PC-3 (cell line): ENCODE measurements around the gene OR51A2.

Source experiments
- EZH2 ChIP-seq: fragments of 300-600 bp; sonication (generic); IDR thresholded peaks from one replicate; pipeline ENCODE4 v1.6.1; 2017; ENCODE audit warnings: antibody characterized with exemption, mild to moderate bottlenecking, low read length; ENCODE audit not compliant: unreplicated experiment
- TF ChIP-seq, protein P1 (sequence below): fragments of 300-600 bp; sonication (generic); conservative IDR thresholded peaks from 2 replicates; pipeline ENCODE4 v1.5.1; 2017; ENCODE audit warnings: antibody characterized with exemption, low read depth, mild to moderate bottlenecking, low read length

DNA sequence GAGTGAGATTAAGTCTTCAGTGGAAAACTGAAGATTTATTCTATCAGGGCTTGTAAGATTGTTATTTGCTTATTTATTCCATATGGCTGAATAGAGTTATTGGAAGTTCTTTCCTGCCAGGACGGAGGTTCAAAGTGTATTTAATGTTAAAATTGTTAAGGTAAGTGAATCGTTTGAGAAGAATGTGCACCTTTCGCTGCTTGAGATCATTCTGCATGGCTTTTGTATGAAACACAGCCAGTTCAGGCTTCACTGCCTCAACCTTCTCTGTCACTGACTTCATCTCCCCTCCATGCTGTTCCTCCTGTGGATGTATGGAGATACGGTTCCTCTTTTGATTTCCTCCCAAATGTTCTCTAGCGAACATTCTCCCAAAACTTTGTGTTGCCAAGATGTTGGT lies 19.9 kb upstream of the OR51A2 start:
- TF ChIP-seq, protein P1, sequence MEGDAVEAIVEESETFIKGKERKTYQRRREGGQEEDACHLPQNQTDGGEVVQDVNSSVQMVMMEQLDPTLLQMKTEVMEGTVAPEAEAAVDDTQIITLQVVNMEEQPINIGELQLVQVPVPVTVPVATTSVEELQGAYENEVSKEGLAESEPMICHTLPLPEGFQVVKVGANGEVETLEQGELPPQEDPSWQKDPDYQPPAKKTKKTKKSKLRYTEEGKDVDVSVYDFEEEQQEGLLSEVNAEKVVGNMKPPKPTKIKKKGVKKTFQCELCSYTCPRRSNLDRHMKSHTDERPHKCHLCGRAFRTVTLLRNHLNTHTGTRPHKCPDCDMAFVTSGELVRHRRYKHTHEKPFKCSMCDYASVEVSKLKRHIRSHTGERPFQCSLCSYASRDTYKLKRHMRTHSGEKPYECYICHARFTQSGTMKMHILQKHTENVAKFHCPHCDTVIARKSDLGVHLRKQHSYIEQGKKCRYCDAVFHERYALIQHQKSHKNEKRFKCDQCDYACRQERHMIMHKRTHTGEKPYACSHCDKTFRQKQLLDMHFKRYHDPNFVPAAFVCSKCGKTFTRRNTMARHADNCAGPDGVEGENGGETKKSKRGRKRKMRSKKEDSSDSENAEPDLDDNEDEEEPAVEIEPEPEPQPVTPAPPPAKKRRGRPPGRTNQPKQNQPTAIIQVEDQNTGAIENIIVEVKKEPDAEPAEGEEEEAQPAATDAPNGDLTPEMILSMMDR = no peak
- TF ChIP-seq EZH2 = no peak
